Neural cell (in vitro differentiated cells): ENCODE results near the gene OCRL. TPM values are rescaled to one million over a fixed set of nuclear protein-coding genes. Genes with fewer than 3 reads are reported as not detected.

Source experiments
- H2AFZ ChIP-seq: fragments of 200-600, 300-800 bp; sonication (generic), shearing (Covaris generic); 2 replicates; pipeline ENCODE4 v1.6.0; 2014; ENCODE audit warnings: low read depth, mild to moderate bottlenecking, antibody characterized with exemption, low read length, moderate library complexity
- H3F3A ChIP-seq: fragments of 200-600 bp; shearing (Covaris generic); 2 replicates; pipeline ENCODE4 v1.6.1; 2016; ENCODE audit warnings: mild to moderate bottlenecking, moderate library complexity, mixed read lengths, antibody characterized with exemption, low read length; ENCODE audit not compliant: insufficient read depth, poor library complexity, severe bottlenecking
- H3K27ac ChIP-seq: fragments of 200-600, 300-800 bp; sonication (generic), shearing (Covaris generic); 2 replicates; pipeline ENCODE4 v1.5.1; 2014; ENCODE audit warnings: mild to moderate bottlenecking, low read length, moderate library complexity
- H3K27me3 ChIP-seq: fragments of 300-800, 200-600 bp; sonication (generic), shearing (Covaris generic); 2 replicates; pipeline ENCODE4 v1.6.0; 2014; ENCODE audit warnings: mild to moderate bottlenecking, low read depth, low read length, moderate library complexity; ENCODE audit not compliant: insufficient read depth
- H3K36me3 ChIP-seq: fragments of 300-800, 200-600 bp; sonication (generic), shearing (Covaris generic); 2 replicates; pipeline ENCODE4 v1.5.1; 2014; ENCODE audit warnings: mild to moderate bottlenecking, antibody characterized with exemption, low read length, moderate library complexity; ENCODE audit not compliant: insufficient read depth
- H3K4me2 ChIP-seq: fragments of 300-800, 200-600 bp; sonication (generic), shearing (Covaris generic); 2 replicates; pipeline ENCODE4 v1.6.0; 2014; ENCODE audit warnings: mild to moderate bottlenecking, low read length
- H3K4me3 ChIP-seq: fragments of 300-800, 200-600 bp; sonication (generic), shearing (Covaris generic); 2 replicates; pipeline ENCODE4 v1.5.1; 2014; ENCODE audit warnings: mild to moderate bottlenecking, low read length, moderate library complexity
- H3K79me2 ChIP-seq: fragments of 200-600 bp; shearing (Covaris generic); replicated peaks from 2 replicates; pipeline ENCODE4 v1.6.0; 2014; ENCODE audit warnings: mild to moderate bottlenecking, low read length, moderate library complexity; ENCODE audit not compliant: insufficient read depth
- H3K9ac ChIP-seq: fragments of 300-800, 200-600 bp; sonication (generic), shearing (Covaris generic); 2 replicates; pipeline ENCODE4 v1.6.1; 2016; ENCODE audit warnings: mild to moderate bottlenecking, low read length, mixed read lengths
- H3K9me2 ChIP-seq: fragments of 200-600 bp; shearing (Covaris generic); 2 replicates; pipeline ENCODE4 v1.6.1; 2016; ENCODE audit warnings: mild to moderate bottlenecking, low read length, mixed read lengths; ENCODE audit not compliant: insufficient read depth
- H3K9me3 ChIP-seq: fragments of 200-600, 300-800 bp; sonication (generic), shearing (Covaris generic); 2 replicates; pipeline ENCODE4 v1.6.1; 2016; ENCODE audit warnings: mild to moderate bottlenecking, mixed run types, low read length, moderate library complexity, mixed read lengths
- H4K20me1 ChIP-seq: fragments of 200-600 bp; shearing (Covaris generic); 2 replicates; pipeline ENCODE4 v1.6.1; 2016; ENCODE audit warnings: mild to moderate bottlenecking, mixed run types; ENCODE audit not compliant: insufficient read depth
- EP300 ChIP-seq: fragments of 450-650 bp; conservative IDR thresholded peaks from 2 replicates; pipeline ENCODE4 v1.6.1; 2014; ENCODE audit warnings: antibody characterized with exemption, mild to moderate bottlenecking, moderate library complexity; ENCODE audit not compliant: poor library complexity, severe bottlenecking
- EZH2 ChIP-seq: fragments of 200-600, 300-800 bp; shearing (Covaris generic), sonication (generic); IDR thresholded peaks from 2 replicates; pipeline ENCODE4 v1.6.1; 2014; ENCODE audit warnings: antibody characterized with exemption, low read length, borderline replicate concordance, mild to moderate bottlenecking; ENCODE audit not compliant: insufficient read depth, poor library complexity, severe bottlenecking
- MXI1 ChIP-seq: fragments of 450-650 bp; conservative IDR thresholded peaks from 2 replicates; pipeline ENCODE4 v1.6.1; 2014; ENCODE audit warnings: antibody characterized with exemption, mild to moderate bottlenecking; ENCODE audit not compliant: poor library complexity, severe bottlenecking
- POLR2AphosphoS5 ChIP-seq: IDR thresholded peaks from 2 replicates; pipeline ENCODE4 v1.6.1; 2012
- RAD21 ChIP-seq: fragments of 450-650 bp; conservative IDR thresholded peaks from 2 replicates; pipeline ENCODE4 v1.6.1; 2014; ENCODE audit warnings: antibody characterized with exemption, mild to moderate bottlenecking, moderate library complexity
- SMC3 ChIP-seq: fragments of 450-650 bp; conservative IDR thresholded peaks from 2 replicates; pipeline ENCODE4 v1.6.1; 2014; ENCODE audit warnings: antibody characterized with exemption, mild to moderate bottlenecking, moderate library complexity; ENCODE audit not compliant: poor library complexity
- TAF1 ChIP-seq: IDR thresholded peaks from 2 replicates; pipeline ENCODE4 v1.6.1; 2012; ENCODE audit warnings: low read depth
- polyA plus RNA-seq: library from polyadenylated mRNA; depleted of rRNA; stranded (reverse); fragments of >200 nt; gene quantifications from 2 replicates; pipeline ENCODE4 v1.2.3, GENCODE V29; 2014
- TF ChIP-seq, protein P1 (sequence below): IDR thresholded peaks from 2 replicates; pipeline ENCODE4 v1.6.1; 2012; ENCODE audit warnings: borderline replicate concordance
- TF ChIP-seq, protein P2 (sequence below): fragments of 450-650 bp; IDR thresholded peaks from 2 replicates; pipeline ENCODE4 v1.5.1; 2014; ENCODE audit warnings: antibody characterized with exemption, mild to moderate bottlenecking, moderate library complexity; ENCODE audit not compliant: poor library complexity, severe bottlenecking

Gene OCRL
- polyA plus RNA-seq, 1 donor from 2014 or later, result 27.9 TPM

DNA sequence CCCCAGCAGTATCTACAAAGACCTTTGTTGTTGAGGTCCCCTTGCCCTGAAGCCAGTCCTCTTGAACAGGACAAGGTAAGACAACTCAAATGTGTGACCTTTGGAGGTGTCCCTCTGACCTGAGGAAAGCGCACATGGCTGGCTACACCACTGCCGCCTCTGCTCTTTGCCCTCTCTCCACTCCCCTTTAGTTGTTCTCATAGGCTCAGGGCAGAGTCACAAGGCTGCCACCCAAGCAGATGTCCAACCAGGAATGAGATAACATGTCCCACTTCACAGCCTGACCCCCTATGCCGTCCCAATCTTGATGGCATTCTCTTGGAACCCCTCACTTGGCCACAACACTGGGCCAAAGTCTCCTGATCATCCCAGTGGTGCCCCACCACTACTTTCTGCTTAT lies 68.4 kb downstream of the OCRL start:
- Histone ChIP-seq H3K27ac (no peak overlapping the region), H3K36me3 (no peaks in the 10 kb centered on the region), H3K4me2 (no peak overlapping the region), H3K9me3 (no peaks in the 10 kb centered on the region), H3F3A (no peaks in the 10 kb centered on the region), H3K9me2 (no peaks in the 10 kb centered on the region), H2AFZ (no peak overlapping the region), H3K27me3 (no peaks in the 10 kb centered on the region), H3K79me2 (no peaks in the 10 kb centered on the region), H3K9ac (no peak overlapping the region), H4K20me1 (no peaks in the 10 kb centered on the region), H3K4me3 (no peak overlapping the region)
- TF ChIP-seq POLR2AphosphoS5 (no peak), MXI1 (no peak), TAF1 (no peak), SMC3 (no peak), EZH2 (no peak), EP300 (no peak), RAD21 (no peak)
- TF ChIP-seq, protein P1, sequence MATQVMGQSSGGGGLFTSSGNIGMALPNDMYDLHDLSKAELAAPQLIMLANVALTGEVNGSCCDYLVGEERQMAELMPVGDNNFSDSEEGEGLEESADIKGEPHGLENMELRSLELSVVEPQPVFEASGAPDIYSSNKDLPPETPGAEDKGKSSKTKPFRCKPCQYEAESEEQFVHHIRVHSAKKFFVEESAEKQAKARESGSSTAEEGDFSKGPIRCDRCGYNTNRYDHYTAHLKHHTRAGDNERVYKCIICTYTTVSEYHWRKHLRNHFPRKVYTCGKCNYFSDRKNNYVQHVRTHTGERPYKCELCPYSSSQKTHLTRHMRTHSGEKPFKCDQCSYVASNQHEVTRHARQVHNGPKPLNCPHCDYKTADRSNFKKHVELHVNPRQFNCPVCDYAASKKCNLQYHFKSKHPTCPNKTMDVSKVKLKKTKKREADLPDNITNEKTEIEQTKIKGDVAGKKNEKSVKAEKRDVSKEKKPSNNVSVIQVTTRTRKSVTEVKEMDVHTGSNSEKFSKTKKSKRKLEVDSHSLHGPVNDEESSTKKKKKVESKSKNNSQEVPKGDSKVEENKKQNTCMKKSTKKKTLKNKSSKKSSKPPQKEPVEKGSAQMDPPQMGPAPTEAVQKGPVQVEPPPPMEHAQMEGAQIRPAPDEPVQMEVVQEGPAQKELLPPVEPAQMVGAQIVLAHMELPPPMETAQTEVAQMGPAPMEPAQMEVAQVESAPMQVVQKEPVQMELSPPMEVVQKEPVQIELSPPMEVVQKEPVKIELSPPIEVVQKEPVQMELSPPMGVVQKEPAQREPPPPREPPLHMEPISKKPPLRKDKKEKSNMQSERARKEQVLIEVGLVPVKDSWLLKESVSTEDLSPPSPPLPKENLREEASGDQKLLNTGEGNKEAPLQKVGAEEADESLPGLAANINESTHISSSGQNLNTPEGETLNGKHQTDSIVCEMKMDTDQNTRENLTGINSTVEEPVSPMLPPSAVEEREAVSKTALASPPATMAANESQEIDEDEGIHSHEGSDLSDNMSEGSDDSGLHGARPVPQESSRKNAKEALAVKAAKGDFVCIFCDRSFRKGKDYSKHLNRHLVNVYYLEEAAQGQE, result no peak
- TF ChIP-seq, protein P2, sequence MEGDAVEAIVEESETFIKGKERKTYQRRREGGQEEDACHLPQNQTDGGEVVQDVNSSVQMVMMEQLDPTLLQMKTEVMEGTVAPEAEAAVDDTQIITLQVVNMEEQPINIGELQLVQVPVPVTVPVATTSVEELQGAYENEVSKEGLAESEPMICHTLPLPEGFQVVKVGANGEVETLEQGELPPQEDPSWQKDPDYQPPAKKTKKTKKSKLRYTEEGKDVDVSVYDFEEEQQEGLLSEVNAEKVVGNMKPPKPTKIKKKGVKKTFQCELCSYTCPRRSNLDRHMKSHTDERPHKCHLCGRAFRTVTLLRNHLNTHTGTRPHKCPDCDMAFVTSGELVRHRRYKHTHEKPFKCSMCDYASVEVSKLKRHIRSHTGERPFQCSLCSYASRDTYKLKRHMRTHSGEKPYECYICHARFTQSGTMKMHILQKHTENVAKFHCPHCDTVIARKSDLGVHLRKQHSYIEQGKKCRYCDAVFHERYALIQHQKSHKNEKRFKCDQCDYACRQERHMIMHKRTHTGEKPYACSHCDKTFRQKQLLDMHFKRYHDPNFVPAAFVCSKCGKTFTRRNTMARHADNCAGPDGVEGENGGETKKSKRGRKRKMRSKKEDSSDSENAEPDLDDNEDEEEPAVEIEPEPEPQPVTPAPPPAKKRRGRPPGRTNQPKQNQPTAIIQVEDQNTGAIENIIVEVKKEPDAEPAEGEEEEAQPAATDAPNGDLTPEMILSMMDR, result no peak

DNA sequence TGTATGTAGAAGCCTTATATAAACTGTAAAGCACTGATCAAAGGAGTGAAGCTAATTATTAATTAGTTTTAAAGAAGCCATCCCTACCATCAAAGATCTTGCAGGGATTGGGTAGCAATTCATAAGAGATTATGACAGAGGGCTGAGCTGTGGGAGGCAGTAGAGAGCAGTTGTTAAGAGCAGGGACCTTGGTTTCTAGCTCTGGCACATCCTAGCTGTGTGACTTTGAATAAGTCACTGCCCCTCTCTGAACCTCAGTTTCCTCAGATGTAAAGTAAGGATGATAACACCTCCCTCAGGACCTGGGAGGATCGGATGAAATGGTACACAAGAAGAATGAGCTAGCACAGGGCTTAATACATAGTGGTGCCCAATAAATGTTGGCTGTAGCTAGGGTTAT lies 69.3 kb downstream of the OCRL start:
- Histone ChIP-seq H3K36me3 (no peaks in the 10 kb centered on the region), H3K4me3 (no peak overlapping the region), H3K79me2 (no peaks in the 10 kb centered on the region), H3F3A (no peaks in the 10 kb centered on the region), H3K27me3 (no peaks in the 10 kb centered on the region), H3K4me2 (no peak overlapping the region), H3K9ac (no peak overlapping the region), H3K9me2 (no peaks in the 10 kb centered on the region), H3K9me3 (no peaks in the 10 kb centered on the region), H4K20me1 (no peaks in the 10 kb centered on the region), H2AFZ (no peak overlapping the region), H3K27ac (no peak overlapping the region)
- TF ChIP-seq SMC3 (no peak), MXI1 (no peak), RAD21 (no peak), EZH2 (no peak), TAF1 (no peak), EP300 (no peak), POLR2AphosphoS5 (no peak)
- TF ChIP-seq, protein P1, result no peak
- TF ChIP-seq, protein P2, result no peak
